ENCODE results near the gene PRIMA1.

The PRIMA1 gene

GRCh38 chr14:93753647-93754046 is 34.6 kb downstream of the PRIMA1 start:
- no peak for DNase-seq (ENCODE audit: low read depth in 2 of 2)

- no peak for DNase-seq (ENCODE audit: low read depth in 2 of 2)
These were observed 35.2 kb downstream of the PRIMA1 start for GRCh38 chr14:93752980-93753561.

- no peak for DNase-seq (ENCODE audit: low read depth in 2 of 2)
These were observed 36.2 kb downstream of the PRIMA1 start for GRCh38 chr14:93751946-93752655.

GRCh38 chr14:93749076-93749420 is 39.2 kb downstream of the PRIMA1 start:
- DNase-seq (ENCODE audit: low read depth in 2 of 2): no peak

- no peak for DNase-seq (ENCODE audit: low read depth in 2 of 2)
These were observed 39.8 kb downstream of the PRIMA1 start for GRCh38 chr14:93748208-93749075.

- no peak for DNase-seq (ENCODE audit: low read depth in 2 of 2)
These were observed 40.7 kb downstream of the PRIMA1 start for GRCh38 chr14:93747560-93747959.

GRCh38 chr14:93747102-93747501 is 41.2 kb downstream of the PRIMA1 start:
- no peak for DNase-seq (ENCODE audit: low read depth in 2 of 2)

GRCh38 chr14:93745603-93746273 is 42.5 kb downstream of the PRIMA1 start:
- no peak for DNase-seq (ENCODE audit: low read depth in 2 of 2)

GRCh38 chr14:93744876-93745275 is 43.4 kb downstream of the PRIMA1 start:
- DNase-seq (ENCODE audit: low read depth in 2 of 2): no peak

GRCh38 chr14:93744176-93744575 is 44.1 kb downstream of the PRIMA1 start:
- no peak for DNase-seq (ENCODE audit: low read depth in 2 of 2)

GRCh38 chr14:93743270-93744060 is 44.8 kb downstream of the PRIMA1 start:
- no peak for DNase-seq (ENCODE audit: low read depth in 2 of 2)

- no peak for DNase-seq (ENCODE audit: low read depth in 2 of 2)
These were observed 45.5 kb downstream of the PRIMA1 start for GRCh38 chr14:93742761-93743160.

- no peak for DNase-seq (ENCODE audit: low read depth in 2 of 2)
These were observed 46.6 kb downstream of the PRIMA1 start for GRCh38 chr14:93741556-93742230.

- no peak for DNase-seq (ENCODE audit: low read depth in 2 of 2)
These were observed 50.7 kb downstream of the PRIMA1 start for GRCh38 chr14:93737634-93738033.

GRCh38 chr14:93736378-93737014 is 51.8 kb downstream of the PRIMA1 start:
- DNase-seq (ENCODE audit: low read depth in 2 of 2): no peak

GRCh38 chr14:93735206-93735605 is 53.1 kb downstream of the PRIMA1 start:
- no peak for DNase-seq (ENCODE audit: low read depth in 2 of 2)

- DNase-seq (ENCODE audit: low read depth in 2 of 2): no peak
These were observed 54.0 kb downstream of the PRIMA1 start for GRCh38 chr14:93734086-93734822.

- no peak for DNase-seq (ENCODE audit: low read depth in 2 of 2)
These were observed 54.7 kb downstream of the PRIMA1 start for GRCh38 chr14:93733631-93734030.

- no peak for DNase-seq (ENCODE audit: low read depth in 2 of 2)
These were observed 55.1 kb downstream of the PRIMA1 start for GRCh38 chr14:93733231-93733630.

- DNase-seq (ENCODE audit: low read depth in 2 of 2): no peak
These were observed 55.8 kb downstream of the PRIMA1 start for GRCh38 chr14:93732524-93732923.
